ENCODE measurements around the gene SEPHS2. TPM values are rescaled to one million over a fixed set of nuclear protein-coding genes. Genes with fewer than 3 reads are reported as not detected.

Gene SEPHS2
- total RNA-seq, 1 experiment from 2014 or later, result 53.5 TPM

- no peak for TF ChIP-seq ZNF425 (CRISPR knock-in tag; conservative IDR thresholded peaks at IDR 0.05)
- TF ChIP-seq FOXJ3 (CRISPR knock-in tag; IDR thresholded peaks at IDR 0.05; ENCODE audit: borderline replicate concordance), result no peak
- 0 out of 2 replicates have a peak, but pooled peaks have one; percentile 69 for TF ChIP-seq NFE2L1 (CRISPR knock-in tag; IDR thresholded peaks at IDR 0.05)
- TF ChIP-seq FOXP1 (CRISPR knock-in tag; IDR thresholded peaks at IDR 0.05; ENCODE audit: borderline replicate concordance), result peak; percentile 84
- TF ChIP-seq AR (CRISPR knock-in tag; IDR thresholded peaks at IDR 0.05), result no peak
- TF ChIP-seq ESRRA (CRISPR knock-in tag; IDR thresholded peaks at IDR 0.05; ENCODE audit: borderline replicate concordance), result no peak
- no peak for TF ChIP-seq IRF2 (CRISPR knock-in tag; IDR thresholded peaks at IDR 0.05; ENCODE audit: borderline replicate concordance, low read depth)
- TF ChIP-seq STAT6 (CRISPR knock-in tag; conservative IDR thresholded peaks at IDR 0.05; ENCODE audit: low read depth), result no peak
- no peak for TF ChIP-seq OVOL2 (CRISPR knock-in tag; IDR thresholded peaks at IDR 0.05; ENCODE audit: borderline replicate concordance)
- no peak for TF ChIP-seq HMGXB4 (CRISPR knock-in tag; IDR thresholded peaks at IDR 0.05)
- no peak for TF ChIP-seq KAT7 (CRISPR knock-in tag; IDR thresholded peaks at IDR 0.05; ENCODE audit: borderline replicate concordance)
- no peak for TF ChIP-seq MXD4 (CRISPR knock-in tag; IDR thresholded peaks at IDR 0.05; ENCODE audit: borderline replicate concordance)
- TF ChIP-seq GTF2I (CRISPR knock-in tag; conservative IDR thresholded peaks at IDR 0.05), result no peak
- no peak for TF ChIP-seq E2F4 (CRISPR knock-in tag; IDR thresholded peaks at IDR 0.05; ENCODE audit: borderline replicate concordance, low read depth)
- no peak for TF ChIP-seq SMAD4 (CRISPR knock-in tag; IDR thresholded peaks at IDR 0.05)
- no peak; the same call in 1 of the 2 replicates for TF ChIP-seq NR2C2 (CRISPR knock-in tag; IDR thresholded peaks at IDR 0.05)
- TF ChIP-seq AFF4 (CRISPR knock-in tag; IDR thresholded peaks at IDR 0.05; ENCODE audit: borderline replicate concordance), result no peak
- no peak for TF ChIP-seq ZNF416 (CRISPR knock-in tag; IDR thresholded peaks at IDR 0.05)
- no peak for TF ChIP-seq SMAD3 (CRISPR knock-in tag; IDR thresholded peaks at IDR 0.05; ENCODE audit: borderline replicate concordance)
- no peak for TF ChIP-seq PRRX2 (CRISPR knock-in tag; IDR thresholded peaks at IDR 0.05)
- no peak for TF ChIP-seq SOX15 (CRISPR knock-in tag; IDR thresholded peaks at IDR 0.05)
- no peak for TF ChIP-seq E2F5 (CRISPR knock-in tag; IDR thresholded peaks at IDR 0.05)
Measured at GRCh38 chr16:30430428-30430970, 15.2 kb downstream of the SEPHS2 start (continued).
